Measurements from ENCODE around the gene DNAJC17.

The DNAJC17 gene

GRCh38 chr15:40723919-40724318, 83.4 kb downstream of the DNAJC17 start:
- DNase-seq, result no peak

GRCh38 chr15:40722934-40723333, 84.3 kb downstream of the DNAJC17 start:
- DNase-seq, result no peak

DNA sequence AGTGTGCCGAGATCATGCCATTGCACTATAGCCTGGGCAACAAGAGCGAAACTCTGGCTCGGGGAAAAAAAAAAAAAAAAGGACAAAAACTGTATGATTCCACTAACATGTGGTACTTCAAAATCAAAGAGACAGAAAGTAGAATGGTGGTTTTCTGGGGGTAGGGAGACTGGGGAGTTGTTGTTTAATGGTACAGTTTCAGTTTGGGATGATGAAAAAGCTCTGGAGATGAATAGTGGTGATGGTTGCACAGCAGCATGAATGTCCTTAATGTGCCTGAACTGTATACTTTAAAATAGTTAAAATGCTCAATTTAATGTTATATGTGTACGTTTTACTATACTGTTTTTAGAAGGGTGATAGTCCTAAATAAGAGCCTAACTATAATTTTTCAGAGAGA, 84.9 kb downstream of the DNAJC17 start:
- DNase-seq, result no peak

GRCh38 chr15:40721701-40722100, 85.6 kb downstream of the DNAJC17 start:
- DNase-seq, result no peak

- DNase-seq, result no peak
Measured at GRCh38 chr15:40716165-40716564, 91.1 kb downstream of the DNAJC17 start.

All from cortex of kidney (tissue), 1 donor.